ENCODE measurements around the gene GFER. TPM values are rescaled to one million over a fixed set of nuclear protein-coding genes. Genes with fewer than 3 reads are reported as not detected.

Gene GFER
- total and polyA plus RNA-seq, 2 of the 8 experiments (the other 6 are each of a cell fraction or from before 2014, with no cell fraction given), result 17.7 to 37.9 TPM

- no peak overlapping the region for H3K27ac ChIP-seq (ENCODE audit: low read depth, low read length)
- H3K9me3 ChIP-seq (ENCODE audit: insufficient read depth in 2 of 2, low read depth in 1 of 2, low read length in 1 of 2), result no peaks in the 10 kb centered on the region
- POLR2A ChIA-PET (ENCODE audit: partially characterized antibody), result interaction anchor here (0.6 to 4.7 kb wide), 6 partner anchors 10 to 1263 kb away, joined by 3 to 37 read pairs (median 8); partner anchors contain the start of genes RNF151, RPS2 and TRAF7
- no peak overlapping the region for H3K4me2 ChIP-seq (ENCODE audit: insufficient read depth in 1 of 2, low read depth in 2 of 2, low read length in 2 of 2)
- no peak overlapping the region for H3K4me3 ChIP-seq (ENCODE audit: extremely low read depth in 1 of 4, insufficient read depth in 2 of 4, low read depth in 3 of 4, low read length in 4 of 4)
- H3K4ac ChIP-seq (replicated peaks; ENCODE audit: insufficient read length, low read depth, low read length), result no peak overlapping the region
- 92% methylated on average over 7 of the region's 8 CpGs; no CpG with 5 or more reads in 1 of the 2 experiments for WGBS, 2 experiments (ENCODE audit: extremely low coverage in 1 of 2, insufficient coverage in 1 of 2, insufficient read length in 1 of 2, insufficient replicate concordance in 2 of 2, low coverage in 1 of 2, low lambda C conversion rate in 2 of 2, missing lambda C conversion rate in 1 of 2)
- no peak for TF ChIP-seq TAF1 (IDR thresholded peaks at IDR 0.05; ENCODE audit: low read depth, low read length)
- TF ChIP-seq GTF2F1 (IDR thresholded peaks at IDR 0.05; ENCODE audit: borderline replicate concordance, low read depth, low read length), result no peak
- no peak for TF ChIP-seq EGR1 (IDR thresholded peaks at IDR 0.05; ENCODE audit: borderline replicate concordance, low read depth, low read length)
- no peak for TF ChIP-seq YY1 (IDR thresholded peaks at IDR 0.05; ENCODE audit: low read depth, low read length)
- no peak for TF ChIP-seq BCL11A (IDR thresholded peaks at IDR 0.05; ENCODE audit: low read depth in 2 of 2, low read length in 2 of 2)
- TF ChIP-seq CEBPB (IDR thresholded peaks at IDR 0.05; ENCODE audit: low read depth, low read length), result no peak
- TF ChIP-seq ATF3 (IDR thresholded peaks at IDR 0.05; ENCODE audit: insufficient read depth, low read depth, low read length), result no peak
- H3K18ac ChIP-seq (ENCODE audit: extremely low read depth, low read length), result no peak overlapping the region
- peaks cover 9% of the 10 kb centered on the region; the same call in 1 of the 2 replicates for H3K79me1 ChIP-seq (ENCODE audit: low read depth, low read length)
- H3K4me1 ChIP-seq (replicated peaks in 1 of 4; ENCODE audit: control insufficient read depth in 3 of 4, insufficient read depth in 4 of 4, low read length in 3 of 4), result peaks cover 3 to 38% (median 22%) of the 10 kb centered on the region in 4 experiments
- peak overlapping the region; percentile 35; the same call in 1 of the 2 replicates for H2BK5ac ChIP-seq (ENCODE audit: low read depth, low read length)
- H3K36me3 ChIP-seq (ENCODE audit: control insufficient read depth in 2 of 4, insufficient read depth in 4 of 4, low read length in 3 of 4), result peaks cover 10 to 21% (median 15%) of the 10 kb centered on the region in 4 experiments
- H3K14ac ChIP-seq (ENCODE audit: insufficient read length), result no peak overlapping the region
- FAIRE-seq (no peak), DNase-seq (ENCODE audit: low read depth in 1 of 2, low spot score in 2 of 2) (no peak)
- no peak overlapping the region for H2BK120ac ChIP-seq (replicated peaks; ENCODE audit: low read depth, low read length)
- peaks cover 12% of the 10 kb centered on the region; the same call in 1 of the 2 replicates for H3K23me2 ChIP-seq (ENCODE audit: low read depth, low read length)
- no peak overlapping the region for H2BK15ac ChIP-seq (ENCODE audit: low read length)
- no peak overlapping the region for H4K5ac ChIP-seq (ENCODE audit: insufficient read length, low read depth, low read length)
- H2AK5ac ChIP-seq (ENCODE audit: low read depth, low read length), result no peak overlapping the region
- H4K20me1 ChIP-seq (replicated peaks in 1 of 2; ENCODE audit: control insufficient read depth in 1 of 2, insufficient read depth in 2 of 2, low read length in 2 of 2), result peaks cover 29 to 61% of the 10 kb centered on the region in 2 experiments
- no peak overlapping the region for H3K23ac ChIP-seq (ENCODE audit: insufficient read length)
- H3K79me2 ChIP-seq (ENCODE audit: control insufficient read depth in 1 of 2, insufficient read depth in 2 of 2, low read length in 2 of 2), result peaks cover 22 to 52% of the 10 kb centered on the region in 2 experiments; a peak in 3 of 4 replicates
- no peak overlapping the region for H3K56ac ChIP-seq (replicated peaks; ENCODE audit: insufficient read length, low read depth, low read length)
- CTCF ChIA-PET (ENCODE audit: partially characterized antibody), result interaction anchor here (0.7 to 4.3 kb wide), 12 partner anchors 9 to 146 kb away, joined by 3 to 55 read pairs (median 6); partner anchors contain the start of genes NPW and SYNGR3
- H4K91ac ChIP-seq (replicated peaks; ENCODE audit: insufficient read length, low read length), result no peak overlapping the region
- no peak overlapping the region for H3K9ac ChIP-seq (replicated peaks in 1 of 4; ENCODE audit: extremely low read depth in 1 of 4, low read depth in 3 of 4, low read length in 3 of 4)
- no peak overlapping the region for H2AFZ ChIP-seq (ENCODE audit: low read length)
- no peak overlapping the region for H4K8ac ChIP-seq (ENCODE audit: extremely low read depth, insufficient read depth, low read length)
- H3K27me3 ChIP-seq (replicated peaks in 1 of 4; ENCODE audit: control insufficient read depth in 3 of 4, extremely low read depth in 1 of 4, insufficient read depth in 3 of 4, low read length in 3 of 4), result no peaks in the 10 kb centered on the region
- H2BK12ac ChIP-seq (ENCODE audit: low read depth, low read length), result no peak overlapping the region
- no peak overlapping the region for H2BK20ac ChIP-seq (ENCODE audit: low read length)
Measured at GRCh38 chr16:2006317-2006716, 22.3 kb downstream of the GFER start.
